CD4-positive, alpha-beta T cell treated with Interleukin-15 for 4 hours (primary cell): ENCODE measurements around the gene CES5A.
"Not testable (repeated sequence)": the region's sequence is repeated elsewhere in the genome, so short reads cannot be mapped to it uniquely, and the experiment has no call there.

Experiments used
- DNase-seq: peaks from one replicate; pipeline ENCODE4 v3.0.0-alpha.2; 2020; ENCODE audit warnings: low spot score

Gene CES5A

GRCh38 chr16:55829232-55829631 is 45.9 kb downstream of the CES5A start:
- DNase-seq, result not testable (repeated sequence)

GRCh38 chr16:55828680-55829079 is 46.5 kb downstream of the CES5A start:
- no peak for DNase-seq

DNA sequence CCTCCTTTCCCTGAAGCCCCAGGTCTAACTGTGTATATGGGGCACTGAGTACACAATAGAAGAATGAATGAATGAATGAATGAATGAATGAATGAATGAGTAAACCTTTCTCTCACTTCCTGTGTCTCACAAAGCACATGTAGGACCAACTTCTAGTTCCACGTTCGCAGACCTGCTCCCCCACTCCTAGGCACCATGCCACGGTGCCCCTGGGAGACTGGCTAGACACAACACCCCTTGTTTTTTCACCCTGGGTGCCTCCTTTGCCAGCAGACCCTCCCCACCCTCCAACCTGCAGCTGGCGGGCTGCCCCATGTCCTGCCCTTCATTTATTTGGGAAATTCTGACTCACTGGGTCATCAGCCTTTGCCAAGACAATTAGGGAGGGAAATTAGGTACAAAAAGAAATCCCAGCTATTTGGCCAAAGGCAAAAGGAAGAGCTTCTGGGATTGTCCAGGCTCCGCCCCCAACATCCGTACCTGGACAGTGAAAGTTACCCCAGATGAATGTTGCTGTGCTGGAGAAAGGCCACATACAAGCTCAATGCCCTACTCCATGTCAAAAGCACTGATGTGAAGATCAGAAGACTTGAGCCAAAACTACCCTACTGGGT is 50.0 kb downstream of the CES5A start:
- no peak for DNase-seq

DNA sequence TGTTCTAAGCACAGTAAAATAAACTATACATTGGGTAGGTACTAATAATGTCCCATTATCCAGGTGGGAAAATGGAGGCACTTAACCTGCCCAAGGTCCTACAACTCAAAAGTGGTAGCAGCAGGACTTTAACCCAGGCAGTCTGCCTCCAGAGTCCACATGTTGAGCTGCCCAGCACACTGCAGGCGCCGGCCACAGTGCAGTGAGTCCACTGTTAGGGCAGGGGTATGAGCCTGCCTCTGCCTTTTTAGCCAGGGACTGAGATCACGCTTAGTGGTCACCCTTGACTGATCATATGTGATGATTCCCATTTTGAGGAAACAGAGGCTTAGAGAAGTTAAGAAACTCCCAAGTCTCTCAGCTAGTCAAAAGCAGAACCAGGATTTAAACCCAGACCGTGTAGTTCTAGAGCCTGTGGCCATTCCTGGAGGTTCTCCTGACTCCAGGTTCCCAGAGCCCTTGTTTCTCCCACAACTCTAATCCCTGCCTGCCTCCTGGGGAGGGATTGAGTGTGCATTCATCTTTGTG is 50.6 kb downstream of the CES5A start:
- DNase-seq, result no peak

- DNase-seq, result no peak
These were observed 52.8 kb downstream of the CES5A start for GRCh38 chr16:55822280-55822810.

DNA sequence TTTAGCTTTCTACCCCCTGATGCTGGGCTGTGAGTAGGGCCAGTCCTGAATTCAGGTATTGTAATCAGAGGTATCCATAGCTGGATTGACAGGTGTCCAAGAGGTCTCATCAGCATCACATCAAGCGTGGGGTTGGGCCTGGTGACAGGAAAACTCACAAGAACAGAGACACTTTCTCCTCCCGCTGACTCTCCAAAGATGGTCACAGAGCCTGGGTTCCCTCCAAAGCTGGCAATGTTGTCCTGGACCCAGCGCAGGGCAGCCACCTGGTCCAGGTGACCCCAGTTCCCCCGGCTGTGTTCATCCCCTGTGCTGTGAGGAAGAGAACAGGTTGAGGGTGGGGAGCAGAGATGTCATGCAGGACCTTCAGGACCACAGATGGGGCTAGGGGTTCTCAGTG is 54.0 kb downstream of the CES5A start:
- DNase-seq, result no peak

DNA sequence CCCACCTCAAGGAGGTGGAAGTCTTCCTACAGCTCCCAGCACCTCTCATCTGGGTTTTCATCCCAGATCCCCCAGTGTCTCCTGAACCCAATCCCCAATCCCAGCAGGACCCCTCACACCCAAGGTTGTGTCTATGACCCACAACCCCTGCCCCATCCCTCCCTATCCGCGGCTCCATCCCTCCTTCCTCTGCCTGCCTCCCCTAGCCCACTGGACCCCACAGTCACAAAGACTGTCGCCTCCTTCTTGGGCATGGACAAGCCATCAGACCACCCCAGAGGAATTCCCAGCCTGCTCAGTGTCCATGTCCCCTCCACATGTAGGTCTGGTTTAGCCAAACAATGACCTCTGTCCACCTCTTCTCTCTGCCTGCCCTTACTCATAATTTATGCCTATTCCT is 54.6 kb downstream of the CES5A start:
- no peak for DNase-seq

GRCh38 chr16:55817236-55817912 is 57.8 kb downstream of the CES5A start:
- DNase-seq, result no peak

DNA sequence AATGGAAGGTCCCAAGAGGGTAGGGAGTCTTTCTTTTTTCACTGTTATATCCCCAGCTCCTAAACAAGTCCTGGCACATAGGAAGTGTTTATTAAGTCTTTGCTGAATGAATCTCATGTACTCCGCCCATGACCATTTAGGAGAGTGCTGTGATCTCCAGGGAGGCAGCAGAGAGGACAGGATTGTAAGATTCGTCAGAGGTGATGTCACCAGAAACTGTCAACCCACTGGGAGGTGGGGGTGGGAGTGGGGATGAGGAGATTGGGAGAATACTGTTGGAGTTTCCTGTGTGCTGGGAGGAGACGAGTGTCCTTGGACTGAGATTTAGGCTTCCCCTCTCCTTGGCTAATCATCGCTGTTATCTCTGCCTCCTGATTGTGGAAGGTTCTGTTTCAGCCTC is 59.0 kb downstream of the CES5A start:
- DNase-seq, result not testable (repeated sequence)

DNA sequence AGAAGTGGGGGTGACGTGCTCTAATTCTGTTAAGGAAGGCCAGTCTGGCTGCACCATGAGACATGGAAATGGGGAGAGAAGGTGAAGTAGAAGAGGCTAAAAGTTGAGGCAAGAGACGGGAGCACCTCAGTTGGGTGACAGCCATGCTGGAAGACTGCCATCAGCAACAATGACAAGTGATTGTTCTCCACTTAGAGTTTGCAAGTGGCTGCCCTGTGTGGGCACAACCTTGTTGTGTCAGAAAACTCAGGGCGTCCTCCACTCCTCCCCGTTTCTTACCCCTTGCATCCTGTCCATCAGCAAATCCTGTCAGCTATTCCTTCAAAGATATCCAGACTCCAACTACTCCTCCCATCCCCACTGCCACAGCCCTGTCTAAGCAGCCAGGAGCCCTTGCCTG is 59.9 kb downstream of the CES5A start:
- DNase-seq, result no peak

DNA sequence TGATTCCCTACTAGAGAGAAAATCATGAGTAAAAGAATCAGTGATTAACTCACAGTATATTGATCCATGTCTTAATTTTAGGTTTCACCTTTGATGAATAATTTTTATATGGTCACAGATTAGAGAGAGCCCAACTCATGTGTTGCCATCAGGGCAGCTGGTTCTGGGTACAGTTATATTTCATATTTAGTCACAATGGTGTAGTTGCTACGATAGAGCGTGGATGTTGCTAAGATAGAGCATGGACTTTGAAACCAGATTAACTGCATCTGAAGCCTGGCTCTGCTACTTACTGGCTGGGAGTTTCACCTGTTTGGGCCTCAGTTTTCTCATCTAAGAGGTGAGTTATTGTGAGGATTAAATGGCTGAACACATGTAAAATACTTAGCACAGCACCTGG is 61.0 kb downstream of the CES5A start:
- DNase-seq, result not testable (repeated sequence)

DNA sequence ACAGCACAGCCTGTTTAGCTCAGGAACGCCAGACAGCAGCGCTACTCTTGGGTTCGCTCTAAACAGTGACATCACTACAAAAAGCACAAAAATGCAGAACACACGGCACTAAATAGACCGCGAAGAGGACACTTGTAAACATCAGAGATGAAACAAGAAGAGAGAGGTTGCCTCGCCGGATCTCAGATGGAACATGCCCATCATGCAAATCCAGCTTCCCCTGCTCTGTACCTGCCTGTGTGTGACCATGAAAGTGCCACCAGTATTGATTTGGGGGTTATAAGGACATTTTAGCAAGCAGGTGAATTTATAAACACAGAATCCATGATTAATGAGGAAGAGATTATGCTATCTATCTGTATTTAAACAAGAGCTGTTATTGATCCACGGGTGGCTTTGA is 61.4 kb downstream of the CES5A start:
- not testable (repeated sequence) for DNase-seq

DNA sequence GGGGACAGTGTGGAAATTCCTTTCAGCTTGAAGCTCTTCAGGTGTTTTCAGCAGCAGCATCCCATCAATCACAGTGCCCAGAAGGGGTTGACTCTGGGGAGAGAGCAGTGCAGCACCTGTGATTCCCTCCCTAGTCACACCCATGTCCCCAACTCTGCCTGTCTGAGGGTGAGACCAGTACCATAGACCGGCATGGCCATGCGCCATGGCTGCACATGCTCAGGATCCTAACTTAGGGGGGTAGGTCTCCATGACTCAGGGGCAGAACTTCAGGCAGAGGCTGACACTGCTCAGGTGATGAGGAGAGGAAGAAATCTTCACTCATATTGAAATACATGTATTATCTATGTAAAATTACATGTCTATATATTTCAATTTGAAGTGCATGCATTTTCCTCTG is 62.2 kb downstream of the CES5A start:
- no peak for DNase-seq

DNA sequence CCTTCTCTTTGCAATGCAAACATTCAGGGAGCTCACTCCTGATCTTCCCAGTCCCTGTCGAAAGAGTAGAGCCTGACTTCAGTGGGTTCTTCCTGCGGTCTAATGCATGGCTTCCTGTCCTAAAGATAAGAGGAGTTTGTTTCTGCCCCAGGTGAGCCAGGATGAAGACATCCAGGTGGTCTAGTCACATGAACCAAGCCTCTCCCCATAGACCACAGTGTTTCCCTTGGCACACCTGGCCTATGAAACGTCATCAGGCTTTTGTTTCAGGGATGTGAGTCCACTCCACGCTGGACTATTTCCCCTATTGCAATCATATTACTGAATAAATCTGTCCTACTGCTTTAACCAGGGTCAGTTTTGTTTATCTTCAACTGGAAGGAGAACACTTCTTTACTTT is 63.4 kb downstream of the CES5A start:
- no peak for DNase-seq

DNA sequence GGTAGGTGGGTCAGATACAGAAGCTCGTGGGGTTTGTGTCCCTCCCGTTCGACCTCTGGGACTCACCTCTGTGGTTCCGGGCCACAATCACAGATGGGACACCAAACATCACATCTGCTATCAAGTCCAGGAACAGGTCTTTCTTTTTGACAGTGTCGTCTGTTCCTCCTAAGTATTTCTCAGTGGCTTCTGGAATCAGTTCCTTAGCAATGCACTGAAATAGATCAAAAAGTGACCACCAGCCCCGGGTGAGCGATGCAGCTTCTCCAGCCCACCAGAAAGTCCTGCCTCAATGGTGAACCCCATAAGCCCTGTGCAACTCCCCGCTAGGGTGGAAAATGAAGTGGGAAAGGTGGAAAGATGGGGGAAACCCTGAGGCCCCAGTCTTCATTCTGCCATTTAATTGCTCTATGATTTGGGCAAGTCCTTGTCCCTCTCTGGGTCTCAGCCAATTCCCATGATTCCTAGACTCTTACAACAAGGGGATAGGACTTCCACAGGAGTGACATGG is 64.7 kb downstream of the CES5A start:
- DNase-seq, result no peak

DNA sequence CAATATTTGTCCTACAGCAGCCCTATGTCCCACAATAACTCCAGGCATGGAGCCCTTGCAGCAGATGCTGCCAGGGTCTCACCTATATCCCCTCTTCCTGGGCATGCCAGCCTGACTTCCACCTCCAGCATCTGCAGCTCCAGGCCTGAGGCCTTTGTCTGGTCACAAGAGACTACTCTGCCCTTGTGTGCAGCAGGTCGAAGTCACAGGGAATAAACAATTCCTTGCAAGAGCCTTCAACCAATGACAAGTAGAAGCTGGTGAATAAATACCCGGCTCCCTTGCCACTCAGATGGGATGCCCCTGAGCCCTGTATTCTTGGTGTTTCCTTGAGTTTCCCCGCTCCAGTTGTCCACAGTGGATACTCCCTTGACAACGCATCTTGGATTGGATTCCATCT is 65.3 kb downstream of the CES5A start:
- no peak for DNase-seq

DNA sequence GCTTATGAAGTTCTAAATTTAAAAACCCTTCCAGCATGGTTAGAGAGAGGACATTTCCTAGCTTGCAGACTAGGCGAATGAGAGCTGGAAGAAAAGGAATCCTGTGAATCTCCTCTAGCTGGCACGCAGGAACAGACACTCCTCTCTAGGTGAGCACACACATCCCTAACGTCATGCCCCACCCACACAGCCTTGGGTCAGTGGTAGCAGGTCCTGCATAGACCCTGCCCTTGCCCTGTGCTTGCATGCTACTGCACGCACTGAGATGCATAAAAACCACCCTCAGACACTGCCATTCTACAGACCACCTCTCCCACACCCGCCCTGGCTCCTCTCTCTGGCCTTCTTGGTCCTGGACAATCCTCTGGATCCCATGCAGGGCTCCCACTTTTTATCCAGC is 65.8 kb downstream of the CES5A start:
- DNase-seq, result no peak

- DNase-seq, result not testable (repeated sequence)
These were observed 66.9 kb downstream of the CES5A start for GRCh38 chr16:55808286-55808685.

DNA sequence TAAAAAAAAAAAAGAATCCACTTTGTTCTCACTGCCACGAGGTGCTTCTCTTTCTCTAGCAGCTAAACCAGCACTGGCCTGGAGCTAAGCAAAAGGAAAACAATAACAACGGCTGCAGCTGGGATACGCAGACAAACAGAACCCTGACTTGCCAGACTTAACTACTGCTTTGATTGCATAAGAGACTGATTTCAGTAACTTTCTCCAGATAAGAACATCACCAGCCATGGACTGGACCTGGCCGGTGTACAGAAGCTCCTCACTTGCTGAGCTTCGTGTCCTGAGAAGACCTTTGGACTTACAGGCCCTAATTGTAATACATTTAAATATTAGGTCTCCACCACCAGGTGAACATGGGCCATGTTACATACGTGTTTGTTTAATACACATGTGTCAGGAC is 70.1 kb downstream of the CES5A start:
- DNase-seq, result not testable (repeated sequence)

- not testable (repeated sequence) for DNase-seq
These were observed 71.5 kb downstream of the CES5A start for GRCh38 chr16:55803681-55804080.
